ENCODE measurements around the gene OTOP3. TPM values are rescaled to one million over a fixed set of nuclear protein-coding genes. Genes with fewer than 3 reads are reported as not detected.

The OTOP3 gene
- total RNA-seq, 1 experiment from 2014 or later, result not detected

DNA sequence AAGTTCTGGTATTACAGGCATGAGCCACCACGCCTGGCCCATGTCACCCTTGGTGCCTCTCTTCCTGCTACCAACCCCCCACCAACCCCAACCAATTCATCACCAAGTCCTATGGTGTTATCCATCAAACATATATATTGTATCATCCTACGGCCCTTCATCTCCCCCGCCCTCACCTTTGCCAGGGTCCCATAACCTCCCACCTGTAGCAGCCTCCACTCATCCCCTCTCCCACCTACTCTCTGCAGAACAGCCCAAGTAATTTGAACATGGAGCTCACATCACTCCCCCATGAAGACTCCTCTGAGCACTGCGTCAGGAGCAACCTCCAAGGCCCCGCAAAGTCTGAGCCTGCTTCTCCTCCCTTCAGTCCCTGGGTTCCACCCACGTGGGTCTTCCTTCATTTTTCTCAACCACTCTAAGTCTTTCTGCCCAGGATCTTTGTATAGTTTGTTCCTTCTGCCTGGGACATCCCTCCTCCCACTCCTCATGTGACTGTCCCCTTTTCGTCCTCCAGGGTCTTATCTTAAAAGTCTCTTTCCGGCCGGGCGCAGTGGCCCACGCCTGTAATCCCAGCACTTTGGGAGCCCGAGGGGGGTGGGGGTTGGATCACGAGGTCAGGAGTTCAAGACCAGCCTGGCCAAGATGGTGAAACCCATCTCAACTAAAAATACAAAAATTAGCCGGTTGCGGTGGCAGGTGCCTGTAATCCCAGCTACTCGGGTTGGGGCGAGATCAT lies 43.9 kb downstream of the OTOP3 start:
- no peak overlapping the region for H3K56ac ChIP-seq (ENCODE audit: insufficient read length, low read depth, low read length)
- no peak overlapping the region for H4K5ac ChIP-seq (ENCODE audit: insufficient read length, low read depth, low read length)
- no peak overlapping the region for H3K27ac Mint-ChIP-seq
- TF ChIP-seq, protein P1, sequence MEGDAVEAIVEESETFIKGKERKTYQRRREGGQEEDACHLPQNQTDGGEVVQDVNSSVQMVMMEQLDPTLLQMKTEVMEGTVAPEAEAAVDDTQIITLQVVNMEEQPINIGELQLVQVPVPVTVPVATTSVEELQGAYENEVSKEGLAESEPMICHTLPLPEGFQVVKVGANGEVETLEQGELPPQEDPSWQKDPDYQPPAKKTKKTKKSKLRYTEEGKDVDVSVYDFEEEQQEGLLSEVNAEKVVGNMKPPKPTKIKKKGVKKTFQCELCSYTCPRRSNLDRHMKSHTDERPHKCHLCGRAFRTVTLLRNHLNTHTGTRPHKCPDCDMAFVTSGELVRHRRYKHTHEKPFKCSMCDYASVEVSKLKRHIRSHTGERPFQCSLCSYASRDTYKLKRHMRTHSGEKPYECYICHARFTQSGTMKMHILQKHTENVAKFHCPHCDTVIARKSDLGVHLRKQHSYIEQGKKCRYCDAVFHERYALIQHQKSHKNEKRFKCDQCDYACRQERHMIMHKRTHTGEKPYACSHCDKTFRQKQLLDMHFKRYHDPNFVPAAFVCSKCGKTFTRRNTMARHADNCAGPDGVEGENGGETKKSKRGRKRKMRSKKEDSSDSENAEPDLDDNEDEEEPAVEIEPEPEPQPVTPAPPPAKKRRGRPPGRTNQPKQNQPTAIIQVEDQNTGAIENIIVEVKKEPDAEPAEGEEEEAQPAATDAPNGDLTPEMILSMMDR (conservative IDR thresholded peaks at IDR 0.05), result no peak
- H4K20me1 ChIP-seq (ENCODE audit: control insufficient read depth, insufficient read depth, insufficient read length), result no peaks in the 10 kb centered on the region
- peaks cover 10% of the 10 kb centered on the region for H3K23me2 ChIP-seq (ENCODE audit: insufficient read length, low read depth, low read length, poor library complexity, severe bottlenecking)
- H3K79me2 ChIP-seq (ENCODE audit: insufficient read depth, low read length), result no peaks in the 10 kb centered on the region
- no peaks in the 10 kb centered on the region; the same call in 1 of the 2 replicates for H3K27me3 ChIP-seq (ENCODE audit: insufficient read depth, low read length)
- peaks cover 3% of the 10 kb centered on the region; the same call in 1 of the 2 replicates for H3K4me1 ChIP-seq (ENCODE audit: insufficient read depth, low read length)
- peaks cover 43% of the 10 kb centered on the region for H3K27me3 Mint-ChIP-seq (ENCODE audit: low read depth)
- no peak overlapping the region; the same call in 1 of the 2 replicates for H3K4ac ChIP-seq (ENCODE audit: low read depth, low read length)
- no peak overlapping the region for H3K23ac ChIP-seq (ENCODE audit: insufficient read length, low read depth, low read length)
- DNase-seq, result no peak
- no peaks in the 10 kb centered on the region; a peak in 1 of 5 replicates for H3K9me3 Mint-ChIP-seq
- H2BK20ac ChIP-seq (ENCODE audit: low read depth, low read length, poor library complexity, severe bottlenecking), result no peak overlapping the region
- no peak overlapping the region for H4K91ac ChIP-seq (ENCODE audit: insufficient read length, low read depth, low read length)
- no peak overlapping the region for H2BK15ac ChIP-seq (ENCODE audit: low read depth, low read length)
- no peaks in the 10 kb centered on the region for H3K79me1 ChIP-seq (ENCODE audit: insufficient read depth, low read depth, low read length, poor library complexity, severe bottlenecking)
- no peak overlapping the region for H3K4me3 Mint-ChIP-seq
- no peaks in the 10 kb centered on the region for H3K36me3 Mint-ChIP-seq (ENCODE audit: insufficient read depth in 1 of 3, low read depth in 3 of 3)
- no peak overlapping the region for H2BK5ac ChIP-seq (ENCODE audit: insufficient read length, low read length)
- H2AFZ ChIP-seq (ENCODE audit: low read length), result no peak overlapping the region
- peaks cover 5 to 11% of the 10 kb centered on the region in 2 experiments for H3K4me1 Mint-ChIP-seq
- no peak overlapping the region for H3T11ph ChIP-seq (ENCODE audit: low read length)
- H2BK12ac ChIP-seq (ENCODE audit: insufficient read length, low read depth, low read length), result no peak overlapping the region
- H2AK5ac ChIP-seq (ENCODE audit: insufficient read length, low read length), result no peak overlapping the region
- no peak overlapping the region for H3K4me2 ChIP-seq (ENCODE audit: insufficient read depth, insufficient read length, low read length)
- no CpG with 5 or more reads among the region's 17 CpGs for WGBS (ENCODE audit: extremely low coverage, insufficient read length, low lambda C conversion rate)
- no peak overlapping the region for H4K8ac ChIP-seq (replicated peaks; ENCODE audit: insufficient read length, low read depth, low read length)
- no peak overlapping the region for H2BK120ac ChIP-seq (ENCODE audit: low read depth, low read length, poor library complexity, severe bottlenecking)
- H3K27ac ChIP-seq (ENCODE audit: insufficient read length, low read depth, low read length), result no peak overlapping the region
- no peaks in the 10 kb centered on the region for H3K9me3 ChIP-seq (ENCODE audit: control insufficient read depth, low read depth, low read length)
- no peak overlapping the region for H3K14ac ChIP-seq (ENCODE audit: insufficient read depth, low read length)
- H3K18ac ChIP-seq (ENCODE audit: insufficient read length, low read depth, low read length), result no peak overlapping the region
- no peak overlapping the region for H3K9ac ChIP-seq (ENCODE audit: extremely low read depth, insufficient read length, low read length)

Measured in H9 (cell line).